ENCODE measurements around the gene METTL26. TPM values are rescaled to one million over a fixed set of nuclear protein-coding genes. Genes with fewer than 3 reads are reported as not detected.

The METTL26 gene
- total RNA-seq, 3 donors from 2014 or later, result 40.3 to 52.4 (median 50.0) TPM

GRCh38 chr16:589658-590187 lies 46.4 kb downstream of the METTL26 start, which contains the start of gene RAB40C:
RAB40C (plus strand) TSS chr16:590066; CDS start chr16:590292, 226 bp downstream.
- Histone ChIP-seq H3K4me1 (ENCODE audit: low read depth) (peaks cover 45% of the 10 kb centered on the region), H3K36me3 (ENCODE audit: low read depth) (no peaks in the 10 kb centered on the region)
- ATAC-seq, result peak; percentile 82

GRCh38 chr16:588889-589657 lies 47.0 kb downstream of the METTL26 start:
- TF ChIP-seq, protein P1, sequence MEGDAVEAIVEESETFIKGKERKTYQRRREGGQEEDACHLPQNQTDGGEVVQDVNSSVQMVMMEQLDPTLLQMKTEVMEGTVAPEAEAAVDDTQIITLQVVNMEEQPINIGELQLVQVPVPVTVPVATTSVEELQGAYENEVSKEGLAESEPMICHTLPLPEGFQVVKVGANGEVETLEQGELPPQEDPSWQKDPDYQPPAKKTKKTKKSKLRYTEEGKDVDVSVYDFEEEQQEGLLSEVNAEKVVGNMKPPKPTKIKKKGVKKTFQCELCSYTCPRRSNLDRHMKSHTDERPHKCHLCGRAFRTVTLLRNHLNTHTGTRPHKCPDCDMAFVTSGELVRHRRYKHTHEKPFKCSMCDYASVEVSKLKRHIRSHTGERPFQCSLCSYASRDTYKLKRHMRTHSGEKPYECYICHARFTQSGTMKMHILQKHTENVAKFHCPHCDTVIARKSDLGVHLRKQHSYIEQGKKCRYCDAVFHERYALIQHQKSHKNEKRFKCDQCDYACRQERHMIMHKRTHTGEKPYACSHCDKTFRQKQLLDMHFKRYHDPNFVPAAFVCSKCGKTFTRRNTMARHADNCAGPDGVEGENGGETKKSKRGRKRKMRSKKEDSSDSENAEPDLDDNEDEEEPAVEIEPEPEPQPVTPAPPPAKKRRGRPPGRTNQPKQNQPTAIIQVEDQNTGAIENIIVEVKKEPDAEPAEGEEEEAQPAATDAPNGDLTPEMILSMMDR (IDR thresholded peaks at IDR 0.05), result no peak
- Histone ChIP-seq H3K4me3 (peak overlapping the region; percentile 90), H3K9me3 (no peaks in the 10 kb centered on the region), H3K36me3 (ENCODE audit: low read depth) (no peaks in the 10 kb centered on the region), H3K4me1 (ENCODE audit: low read depth) (peaks cover 40% of the 10 kb centered on the region)
- intact Hi-C loops (cut with DNase I, micrococcal nuclease), result no loop called here
- ATAC-seq (peak; percentile 79), DNase-seq (peak; percentile 98 to 99 (median 99))

More at GRCh38 chr16:589658-590187, 46.4 kb downstream of the METTL26 start, which contains the start of gene RAB40C:
- intact Hi-C loops (cut with DNase I, micrococcal nuclease), result loop anchor here in 1 of 2 donors (10.0 kb wide), 1 partner anchor 65 kb away; no protein-coding TSS in a partner anchor
- peak within 1 kb of the TSS; percentile 90 for H3K4me3 ChIP-seq
- H3K9me3 ChIP-seq, result no peaks in the 10 kb centered on the region
- TF ChIP-seq, protein P1 (IDR thresholded peaks at IDR 0.05), result peak; percentile 28
- DNase-seq, result peak; percentile 99 to 100 (median 99)

DNA sequence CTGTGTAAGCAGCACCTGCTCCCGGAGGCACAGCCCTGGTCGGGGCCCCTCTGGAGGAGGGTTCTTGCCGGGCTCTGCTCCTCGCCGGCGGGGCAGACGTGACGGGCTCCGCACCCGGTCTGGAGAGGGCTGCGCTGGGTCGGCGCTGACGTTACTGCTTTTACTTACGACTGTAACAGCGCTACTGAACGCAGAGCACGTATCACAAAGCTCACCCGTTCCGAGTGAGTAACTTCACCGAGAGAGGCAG lies 47.5 kb downstream of the METTL26 start:
- H3K4me1 ChIP-seq (ENCODE audit: low read depth), result peaks cover 39% of the 10 kb centered on the region
- TF ChIP-seq, protein P1 (IDR thresholded peaks at IDR 0.05), result no peak
- ATAC-seq, result peak; percentile 0
- peak; percentile 53 to 80 (median 72) for DNase-seq
- H3K9me3 ChIP-seq, result no peaks in the 10 kb centered on the region
- H3K36me3 ChIP-seq (ENCODE audit: low read depth), result no peaks in the 10 kb centered on the region
- H3K4me3 ChIP-seq, result peak overlapping the region; percentile 90
- intact Hi-C loops (cut with DNase I, micrococcal nuclease), result no loop called here

- intact Hi-C loops (cut with DNase I, micrococcal nuclease), result no loop called here
- no peak for ATAC-seq
- Histone ChIP-seq H3K4me3 (no peak overlapping the region), H3K36me3 (ENCODE audit: low read depth) (no peaks in the 10 kb centered on the region), H3K4me1 (ENCODE audit: low read depth) (peaks cover 22% of the 10 kb centered on the region), H3K9me3 (no peaks in the 10 kb centered on the region)
- DNase-seq, result peak in 1 of 3 donors; percentile 59
- TF ChIP-seq, protein P1 (IDR thresholded peaks at IDR 0.05), result no peak
These were observed 49.2 kb downstream of the METTL26 start for GRCh38 chr16:586645-587590.

DNA sequence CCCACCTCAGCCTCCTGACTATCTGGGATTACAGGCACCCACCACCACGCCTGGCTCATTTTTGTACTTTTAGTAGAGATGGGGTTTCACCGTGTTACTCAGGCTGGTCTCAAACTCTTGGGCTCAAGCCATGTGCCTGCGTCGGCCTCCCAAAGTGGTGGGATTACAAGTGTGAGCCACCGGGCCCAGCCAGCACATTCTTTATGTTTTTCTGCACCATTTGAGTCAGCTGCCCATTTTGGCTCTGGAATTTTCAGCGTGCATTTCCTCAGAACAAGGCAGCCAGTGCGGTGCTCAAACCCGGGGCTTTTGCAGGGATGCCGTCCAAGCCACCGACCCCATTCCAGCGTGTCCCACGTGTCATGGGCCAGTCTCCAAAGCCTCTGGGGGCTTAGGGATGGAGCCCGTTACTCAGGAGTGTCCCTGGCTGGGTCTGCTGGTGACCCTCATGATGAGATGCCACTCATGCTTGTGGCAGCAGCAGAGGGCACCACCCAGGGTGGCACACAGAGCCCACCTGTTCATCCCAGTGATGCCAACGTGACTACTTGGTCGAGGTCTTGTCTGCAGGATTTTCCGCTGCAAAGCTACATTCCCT lies 50.0 kb downstream of the METTL26 start:
- TF ChIP-seq, protein P1 (IDR thresholded peaks at IDR 0.05), result no peak
- H3K4me1 ChIP-seq (ENCODE audit: low read depth), result peaks cover 14% of the 10 kb centered on the region
- ATAC-seq (no peak), DNase-seq (no peak)
- no peak overlapping the region for H3K4me3 ChIP-seq
- intact Hi-C loops (cut with DNase I, micrococcal nuclease), result no loop called here
- H3K9me3 ChIP-seq, result no peaks in the 10 kb centered on the region
- no peaks in the 10 kb centered on the region for H3K36me3 ChIP-seq (ENCODE audit: low read depth)

All from mucosa of descending colon (tissue), 3 donors.